ENCODE data around the gene LRCH3.

The LRCH3 gene

GRCh38 chr3:197761784-197762183, 29.3 kb upstream of the LRCH3 start:
- FAIRE-seq, result no peak
- no peak for TF ChIP-seq POLR2A (IDR thresholded peaks at IDR 0.05; ENCODE audit: low read depth, low read length)
- no peak for DNase-seq (ENCODE audit: insufficient read length, low spot score)

- DNase-seq (ENCODE audit: insufficient read length, low spot score), result no peak
- no peak for TF ChIP-seq POLR2A (IDR thresholded peaks at IDR 0.05; ENCODE audit: low read depth, low read length)
- FAIRE-seq, result no peak
Measured at GRCh38 chr3:197775317-197775716, 15.7 kb upstream of the LRCH3 start.

GRCh38 chr3:197782230-197782629, 8.8 kb upstream of the LRCH3 start:
- DNase-seq (ENCODE audit: insufficient read length, low spot score) (no peak), FAIRE-seq (no peak)
- no peak for TF ChIP-seq POLR2A (IDR thresholded peaks at IDR 0.05; ENCODE audit: low read depth, low read length)

GRCh38 chr3:197784019-197784585, 7.0 kb upstream of the LRCH3 start:
- DNase-seq (ENCODE audit: insufficient read length, low spot score), result no peak
- no peak for TF ChIP-seq POLR2A (IDR thresholded peaks at IDR 0.05; ENCODE audit: low read depth, low read length)
- FAIRE-seq, result no peak

GRCh38 chr3:197787412-197787811, 3.6 kb upstream of the LRCH3 start:
- TF ChIP-seq POLR2A (IDR thresholded peaks at IDR 0.05; ENCODE audit: low read depth, low read length), result no peak
- no peak for DNase-seq (ENCODE audit: insufficient read length, low spot score)
- FAIRE-seq, result no peak

GRCh38 chr3:197789309-197789708, 1.7 kb upstream of the LRCH3 start:
- no peak for TF ChIP-seq POLR2A (IDR thresholded peaks at IDR 0.05; ENCODE audit: low read depth, low read length)
- FAIRE-seq (peak; percentile 92), DNase-seq (ENCODE audit: insufficient read length, low spot score) (no peak)

- DNase-seq (ENCODE audit: insufficient read length, low spot score), result no peak
Measured at GRCh38 chr3:197790033-197790432, 1.0 kb upstream of the LRCH3 start.

GRCh38 chr3:197791892-197792647, 1.0 kb downstream of the LRCH3 start:
- no peak for TF ChIP-seq POLR2A (IDR thresholded peaks at IDR 0.05; ENCODE audit: low read depth, low read length)
- peak; percentile 92 for FAIRE-seq
- DNase-seq (ENCODE audit: insufficient read length, low spot score), result peak; percentile 41

More at GRCh38 chr3:197790033-197790432, 1.0 kb upstream of the LRCH3 start:
- TF ChIP-seq POLR2A (IDR thresholded peaks at IDR 0.05; ENCODE audit: low read depth, low read length), result no peak
- no peak for FAIRE-seq

- peak; percentile 28 for DNase-seq (ENCODE audit: insufficient read length, low spot score)
- TF ChIP-seq POLR2A (IDR thresholded peaks at IDR 0.05; ENCODE audit: low read depth, low read length), result no peak
- FAIRE-seq, result peak; percentile 98
Measured at GRCh38 chr3:197793247-197793646, 2.2 kb downstream of the LRCH3 start.

GRCh38 chr3:197794115-197794514, 3.1 kb downstream of the LRCH3 start:
- FAIRE-seq (no peak), DNase-seq (ENCODE audit: insufficient read length, low spot score) (no peak)
- no peak for TF ChIP-seq POLR2A (IDR thresholded peaks at IDR 0.05; ENCODE audit: low read depth, low read length)

- DNase-seq (ENCODE audit: insufficient read length, low spot score), result peak; percentile 32
- TF ChIP-seq POLR2A (IDR thresholded peaks at IDR 0.05; ENCODE audit: low read depth, low read length), result no peak
- FAIRE-seq, result peak; percentile 91
Measured at GRCh38 chr3:197795200-197795599, 4.1 kb downstream of the LRCH3 start.

- FAIRE-seq (peak; percentile 23), DNase-seq (ENCODE audit: insufficient read length, low spot score) (no peak)
- no peak for TF ChIP-seq POLR2A (IDR thresholded peaks at IDR 0.05; ENCODE audit: low read depth, low read length)
Measured at GRCh38 chr3:197796087-197796486, 5.0 kb downstream of the LRCH3 start.

GRCh38 chr3:197798863-197799262, 7.8 kb downstream of the LRCH3 start:
- FAIRE-seq, result peak; percentile 15
- no peak for DNase-seq (ENCODE audit: insufficient read length, low spot score)

GRCh38 chr3:197800379-197800778, 9.3 kb downstream of the LRCH3 start:
- TF ChIP-seq POLR2A (IDR thresholded peaks at IDR 0.05; ENCODE audit: low read depth, low read length), result no peak
- FAIRE-seq, result no peak

More at GRCh38 chr3:197798863-197799262, 7.8 kb downstream of the LRCH3 start:
- TF ChIP-seq POLR2A (IDR thresholded peaks at IDR 0.05; ENCODE audit: low read depth, low read length), result no peak

More at GRCh38 chr3:197800379-197800778, 9.3 kb downstream of the LRCH3 start:
- no peak for DNase-seq (ENCODE audit: insufficient read length, low spot score)

Data from H54 (cell line).